GM12878 (cell line): Measurements from ENCODE around the gene ZDHHC3. TPM values are rescaled to one million over a fixed set of nuclear protein-coding genes. Genes with fewer than 3 reads are reported as not detected.

Experiments
- ATAC-seq: fragments of 200-7000 bp; cut with Tn5 transposase; 3 replicates; pipeline ENCODE4 v1.9.1; 2020; ENCODE audit warnings: mild to moderate bottlenecking, moderate library complexity
- BruUV-seq: library from RNA; stranded (reverse); fragments of 400-500 nt; replicated peaks from 2 replicates; lab custom pipeline; 2021; lab: Mats Ljungman, UMichigan
- CTCF ChIA-PET: fragments of 300-600 bp; sonication (Branson Sonifier 250); formaldehyde crosslinking; extraction: SDS; loops from one replicate; lab custom pipeline; 2021; ENCODE audit warnings: inconsistent platforms; lab: Yijun Ruan, JAX
- POLR2A ChIA-PET: fragments of 350-600 bp; formaldehyde crosslinking; extraction: SDS; loops from one replicate; lab custom pipeline; 2021; ENCODE audit warnings: inconsistent platforms; lab: Charles Lee
- RAD21 ChIA-PET: fragments of 300-600 bp; sonication (Branson Sonifier 250); formaldehyde crosslinking; loops from one replicate; lab custom pipeline; 2023; ENCODE audit warnings: antibody characterized with exemption; ENCODE audit not compliant: unreplicated experiment; lab: Charles Lee
- SMC1A ChIA-PET: fragments of 300-600 bp; sonication (Branson Sonifier 250); formaldehyde crosslinking; loops from one replicate; lab custom pipeline; 2023; ENCODE audit not compliant: unreplicated experiment, uncharacterized antibody; lab: Charles Lee
- DNase-seq: peaks from one replicate; pipeline ENCODE4 v3.0.0-alpha.2; 2011; ENCODE audit warnings: low read depth, low spot score
- FAIRE-seq: peaks from 3 replicates; lab custom pipeline; 2011; peaks lifted over from hg19 to GRCh38; lab: Jason Lieb, UNC
- H2AFZ ChIP-seq: 2 replicates; pipeline ENCODE4 v1.6.0; 2011; ENCODE audit warnings: low read depth, low read length, control low read depth; ENCODE audit not compliant: control insufficient read depth
- H3K27ac ChIP-seq: 2 replicates; pipeline ENCODE4 v1.5.1; 2011; ENCODE audit warnings: control low read depth; ENCODE audit not compliant: control insufficient read depth, insufficient read depth
- H3K27me3 ChIP-seq, 2 experiments: replicated peaks in 1 of 2; 2 replicates each; pipeline versions ENCODE4 v1.6.0 to v1.6.1; 2011; ENCODE audit warnings: low read length in 1 of 2; ENCODE audit not compliant: control insufficient read depth in 2 of 2, insufficient read depth in 2 of 2
- H3K36me3 ChIP-seq, 2 experiments: 2 replicates each; pipeline ENCODE4 v1.5.1; 2011; ENCODE audit warnings: low read length in 1 of 2; ENCODE audit not compliant: control insufficient read depth in 2 of 2, insufficient read depth in 2 of 2
- H3K4me1 ChIP-seq: 2 replicates; pipeline ENCODE4 v1.6.1; 2011; ENCODE audit warnings: mild to moderate bottlenecking, low read length, moderate library complexity, mixed read lengths; ENCODE audit not compliant: control insufficient read depth, insufficient read depth
- H3K4me2 ChIP-seq: 2 replicates; pipeline ENCODE4 v1.6.0; 2011; ENCODE audit warnings: control low read depth; ENCODE audit not compliant: control insufficient read depth, insufficient read depth
- H3K4me3 ChIP-seq: fragments of 200-600 bp; sonication (generic); 2 replicates; pipeline ENCODE4 v1.5.1; 2016
- H3K79me2 ChIP-seq: 2 replicates; pipeline ENCODE4 v1.6.0; 2011; ENCODE audit warnings: low read length; ENCODE audit not compliant: control insufficient read depth, insufficient read depth
- H3K9ac ChIP-seq: 2 replicates; pipeline ENCODE4 v1.8.0; 2011; ENCODE audit warnings: low read length, control low read depth, mixed read lengths; ENCODE audit not compliant: control insufficient read depth, insufficient read depth
- H3K9me3 ChIP-seq: replicated peaks from 3 replicates; pipeline ENCODE4 v1.5.1; 2011; ENCODE audit warnings: mild to moderate bottlenecking, low read length; ENCODE audit not compliant: control insufficient read depth, insufficient read depth
- H4K20me1 ChIP-seq: 2 replicates; pipeline ENCODE4 v1.6.0; 2011; ENCODE audit not compliant: control insufficient read depth, insufficient read depth
- EP300 ChIP-seq, 2 experiments: fragments of 150-350 bp in 1 of 2; IDR thresholded peaks; 2 replicates each; pipeline ENCODE4 v1.6.1; 2011 to 2012; ENCODE audit warnings: low read depth in 2 of 2, low read length in 2 of 2, borderline replicate concordance in 1 of 2, improper control_type of control experiment in 1 of 2, inconsistent platforms in 1 of 2; ENCODE audit not compliant: control insufficient read depth in 1 of 2
- HDAC2 ChIP-seq: fragments of 200-600 bp; sonication (generic); IDR thresholded peaks from 2 replicates; pipeline ENCODE4 v1.6.1; 2017
- IKZF1 ChIP-seq: fragments of 450-650 bp; conservative IDR thresholded peaks from 2 replicates; pipeline ENCODE4 v1.6.1; 2017; ENCODE audit warnings: antibody characterized with exemption, mild to moderate bottlenecking
- MEF2B ChIP-seq: fragments of 450-650 bp; IDR thresholded peaks from 2 replicates; pipeline ENCODE4 v1.6.1; 2018; ENCODE audit warnings: mild to moderate bottlenecking, moderate library complexity; ENCODE audit not compliant: partially characterized antibody, poor library complexity, severe bottlenecking
- NBN ChIP-seq: fragments of 450-650 bp; IDR thresholded peaks from 2 replicates; pipeline ENCODE4 v1.6.1; 2016
- REST ChIP-seq: IDR thresholded peaks from 2 replicates; pipeline ENCODE4 v1.6.1; 2012; ENCODE audit warnings: mild to moderate bottlenecking, low read depth, low read length
- SPI1 ChIP-seq: IDR thresholded peaks from 2 replicates; pipeline ENCODE4 v1.6.1; 2011; ENCODE audit warnings: low read depth, mild to moderate bottlenecking, low read length, moderate library complexity, borderline replicate concordance; ENCODE audit not compliant: insufficient read depth
- ZNF384 ChIP-seq: IDR thresholded peaks from 2 replicates; pipeline ENCODE4 v1.6.1; 2012; ENCODE audit warnings: low read depth, mild to moderate bottlenecking, low read length, improper control_type of control experiment, borderline replicate concordance
- WGBS: methylation state at CpG from one replicate; pipeline ENCODE4 v1.1.6; 2016; ENCODE audit warnings: low lambda C conversion rate; ENCODE audit not compliant: insufficient replicate concordance, insufficient coverage; ENCODE audit errors: missing lambda C conversion rate; 5-methylcytosine and 5-hydroxymethylcytosine counted together
- in situ Hi-C: fragments of 300-500 bp; cut with MboI; formaldehyde crosslinking; loops from 9 replicates; pipeline ENCODE4 v1.14.3; 2018; ENCODE audit warnings: mixed read lengths
- intact Hi-C: fragments of 100-400 bp; cut with micrococcal nuclease; formaldehyde crosslinking; loops from one replicate; pipeline ENCODE4 v1.14.2; 2022; ENCODE audit not compliant: unreplicated experiment
- polyA plus RNA-seq, 11 experiments: library from polyadenylated mRNA; depleted of rRNA in 4 of 11; unstranded in 6 of 11; stranded (reverse) in 5 of 11; fragments of >200 nt; fragmentation: Nextera tagmentation in 4 of 11; fragmentation: Illumina TruSeq in 1 of 11; extraction: Ambion mirVana in 4 of 11; extraction: Trizol in 1 of 11; gene quantifications; 1 replicate in 1 of 11; 2 replicates in 10 of 11; pipeline versions ENCODE4 v1.2.1 to v1.2.3, GENCODE V29; 2011 to 2016; ENCODE audit warnings: inconsistent platforms in 2 of 11, missing spikeins in 2 of 11, low read depth in 1 of 11
- total RNA-seq, 4 experiments: library from RNA; depleted of rRNA in 3 of 4; stranded (reverse); fragments of >200 nt in 3 of 4; fragmentation: Illumina TruSeq in 1 of 4; extraction: Trizol in 1 of 4; gene quantifications; 2 replicates each; pipeline versions ENCODE4 v1.2.1 to v1.2.3, GENCODE V29; 2013 to 2021

Gene ZDHHC3
- total and polyA plus RNA-seq, 10 of the 15 experiments (the other 5 are each of a cell fraction or from before 2014, with no cell fraction given): 6.8 to 79.1 (median 40.8) TPM

DNA sequence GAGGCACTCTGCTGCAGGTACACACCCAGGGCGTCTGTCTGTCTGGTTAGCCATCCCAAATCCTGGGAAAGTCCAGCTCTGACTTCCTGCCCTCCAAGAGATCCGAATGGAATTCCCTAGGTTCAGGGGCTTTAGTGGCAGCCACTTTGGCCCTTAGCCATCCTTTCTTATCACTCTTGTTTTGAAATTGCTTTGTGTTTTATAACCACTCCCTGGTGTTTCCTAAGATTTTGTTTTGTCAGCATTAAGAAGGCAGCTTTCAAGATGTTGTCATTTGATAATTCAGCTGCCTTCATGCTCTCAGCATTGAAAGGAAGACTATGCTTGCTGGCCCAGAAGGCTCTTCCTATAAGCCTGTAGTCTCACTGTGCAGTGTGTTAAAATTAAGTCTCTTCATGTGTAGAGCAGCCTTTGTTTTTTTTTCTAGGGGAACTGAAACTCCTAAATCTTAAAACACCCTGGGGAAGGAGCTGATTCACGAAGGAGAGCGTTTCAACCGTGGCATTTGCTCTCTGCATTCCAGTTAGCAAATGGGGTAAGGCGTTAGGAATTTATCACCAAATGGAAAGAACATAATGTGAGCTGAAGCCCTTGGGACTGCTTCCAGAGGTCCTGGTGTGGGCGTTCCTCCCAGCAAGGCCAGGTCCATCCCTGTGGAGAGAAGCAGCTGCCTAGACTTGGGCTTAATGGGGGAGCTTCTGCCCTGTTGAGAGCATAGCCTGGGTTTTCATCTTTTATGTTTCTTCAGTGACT, 36.0 kb upstream of the ZDHHC3 start:
- Histone ChIP-seq H3K9ac (no peak overlapping the region), H3K4me1 (peaks cover 15% of the 10 kb centered on the region), H3K36me3 (peaks cover 6 to 28% of the 10 kb centered on the region in 2 experiments)
- ChIA-PET RAD21 (interaction anchor here (0.8 to 2.2 kb wide), 7 partner anchors 14 to 69 kb away, joined by 3 to 18 read pairs (median 4); partner anchors contain the start of genes EXOSC7 and ZDHHC3), SMC1A (interaction anchor here (0.5 to 1.8 kb wide), 9 partner anchors 9 to 462 kb away, joined by 3 to 7 read pairs (median 3); no protein-coding TSS in a partner anchor)
- intact Hi-C loops: no loop called here
- FAIRE-seq: no peak
- TF ChIP-seq ZNF384 (peak; percentile 81), NBN (0 out of 2 replicates have a peak, but pooled peaks have one; percentile 14), HDAC2 (no peak), EP300 (IDR thresholded peaks at IDR 0.05; ENCODE audit: borderline replicate concordance in 1 of 2, control insufficient read depth in 1 of 2, low read depth in 2 of 2, low read length in 2 of 2) (0 out of 4 replicates have a peak, but pooled peaks of 1 of the 2 experiments have one; percentile 28), REST (no peak), IKZF1 (0 out of 2 replicates have a peak, but pooled peaks have one; percentile 30), SPI1 (peak; percentile 88), MEF2B (peak; percentile 33)
- TF ChIP-seq, all 136 proteins: peak for 6
- no peak for DNase-seq
- Histone ChIP-seq H3K9me3 (no peaks in the 10 kb centered on the region), H3K27ac (no peak overlapping the region; the same call in 1 of the 2 replicates), H4K20me1 (no peaks in the 10 kb centered on the region), H3K4me3 (no peak overlapping the region), H2AFZ (no peak overlapping the region), H3K27me3 (no peaks in the 10 kb centered on the region), H3K4me2 (no peak overlapping the region), H3K79me2 (no peaks in the 10 kb centered on the region)
- ATAC-seq: peak; percentile 89
- CTCF ChIA-PET: interaction anchor here (0.7 to 1.6 kb wide), 7 partner anchors 20 to 96 kb away, joined by 3 to 6 read pairs (median 4); no protein-coding TSS in a partner anchor
- in situ Hi-C loops: no loop called here
- POLR2A ChIA-PET: interaction anchor here (1.0 to 1.4 kb wide), 4 partner anchors 11 to 35 kb away, joined by 3 to 7 read pairs (median 4); no protein-coding TSS in a partner anchor
- BruUV-seq: no TSS peak
- WGBS: 70% methylated on average over 7 of the region's 7 CpGs
